Activated T-helper 1 cell treated with Interleukin-2 at 50 U/mL for 16 hours (primary cell): ENCODE results near the gene HRC.

Experiments
- DNase-seq: peaks from one replicate; pipeline ENCODE4 v3.0.0-alpha.2; 2020; ENCODE audit warnings: low read depth

The HRC gene

GRCh38 chr19:49114630-49115363 lies 40.4 kb downstream of the HRC start:
- DNase-seq: no peak

DNA sequence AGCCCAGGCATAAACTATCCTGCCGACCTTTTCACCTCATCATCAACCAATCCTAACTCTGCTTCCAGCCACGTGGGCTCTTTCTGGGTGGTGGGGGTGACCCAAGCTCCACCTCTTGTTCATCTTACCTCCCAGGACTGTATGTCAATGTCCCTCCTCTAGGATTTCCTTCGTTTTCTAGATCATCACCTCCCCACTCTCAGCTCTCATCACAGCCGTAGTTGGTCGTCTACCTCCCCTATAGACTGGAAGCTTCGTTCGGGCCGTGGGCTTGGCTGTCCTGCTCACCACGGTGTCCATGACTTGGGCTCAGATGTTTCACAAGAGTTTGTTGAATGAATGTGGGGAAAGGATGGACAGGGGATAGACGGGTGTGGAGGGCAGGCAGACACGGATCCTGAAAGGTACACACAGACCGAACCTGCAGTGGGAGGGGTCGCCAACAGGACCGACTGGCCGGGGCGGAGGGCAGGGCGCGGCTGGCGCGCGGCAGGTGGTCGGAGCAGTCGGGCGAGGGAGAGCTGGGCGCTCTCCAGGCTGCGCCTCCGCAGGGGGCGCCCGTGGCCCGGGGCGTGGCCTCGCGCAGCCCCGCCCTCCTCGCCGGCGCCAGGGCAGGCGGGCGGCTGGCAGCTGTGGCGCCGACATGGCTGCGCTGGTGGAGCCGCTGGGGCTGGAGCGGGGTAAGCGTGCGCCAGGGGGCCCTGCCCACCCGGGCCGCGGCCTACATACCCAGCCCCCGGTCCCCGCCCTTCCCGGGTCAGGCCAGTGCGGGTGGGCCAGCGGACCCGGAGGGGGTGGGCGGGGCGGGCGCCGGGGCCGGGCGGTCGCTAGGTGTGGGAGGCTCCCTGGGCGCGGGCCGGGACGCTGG lies 41.2 kb downstream of the HRC start, which contains the start of gene LIN7B:
Gene LIN7B, plus strand, starts transcription at position 609 of the 868 bp plus-strand sequence. Its CDS starts 35 bp downstream, at position 644.
- peak; percentile 72 for DNase-seq

DNA sequence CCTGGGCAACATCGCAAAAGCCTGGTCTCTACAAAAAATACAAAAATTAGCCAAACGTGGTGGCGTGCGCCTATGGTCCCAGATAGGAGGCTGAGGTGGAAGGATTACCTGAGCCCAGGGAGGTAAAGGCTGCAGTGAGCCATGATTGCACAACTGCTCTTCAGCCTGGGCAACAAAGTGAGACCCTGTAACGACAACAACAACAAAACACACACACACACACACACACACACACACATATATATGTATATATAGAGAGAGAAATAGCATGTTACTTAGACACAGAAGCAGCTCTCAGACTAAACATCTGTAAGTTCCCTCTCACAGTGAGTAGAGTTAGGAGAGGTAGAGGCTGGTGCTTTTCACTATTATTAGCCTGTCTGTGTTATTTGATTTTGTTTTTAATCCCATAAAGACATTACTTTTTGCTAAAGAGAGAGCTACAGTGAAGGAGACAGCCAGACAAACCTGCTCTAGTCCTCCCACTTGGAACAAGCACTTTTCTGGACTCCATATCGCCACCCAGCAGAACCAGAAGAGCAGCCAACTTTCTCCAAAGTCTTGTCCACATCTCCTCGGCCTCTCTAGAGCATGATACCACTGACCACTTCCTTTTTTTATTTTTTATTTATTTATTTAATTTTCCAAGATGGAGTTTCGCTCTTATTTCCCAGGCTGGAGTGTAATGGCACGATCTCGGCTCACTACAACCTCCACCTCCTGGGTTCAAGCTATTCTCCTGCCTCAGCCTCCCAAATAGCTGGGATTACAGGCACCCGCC lies 43.8 kb downstream of the HRC start:
- DNase-seq: no peak

DNA sequence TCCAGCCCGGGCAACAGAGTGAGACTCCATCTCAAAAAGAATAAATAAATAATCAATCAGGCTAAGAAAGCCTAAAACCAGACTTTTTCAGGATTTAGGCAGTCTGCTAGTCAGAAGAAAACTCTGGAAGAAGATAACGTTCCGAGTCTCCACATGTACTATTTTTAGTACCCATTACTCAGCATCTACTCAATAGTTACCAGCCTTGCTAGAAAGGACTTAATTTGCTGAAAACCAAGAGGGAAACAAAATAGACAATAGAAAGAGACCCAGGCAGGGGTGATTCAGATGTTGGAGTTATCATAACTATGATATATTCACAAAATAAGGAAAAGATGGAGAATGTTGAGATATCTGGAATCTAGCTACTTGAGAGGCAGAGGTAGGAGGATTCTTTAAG lies 44.6 kb downstream of the HRC start:
- DNase-seq: no peak

DNA sequence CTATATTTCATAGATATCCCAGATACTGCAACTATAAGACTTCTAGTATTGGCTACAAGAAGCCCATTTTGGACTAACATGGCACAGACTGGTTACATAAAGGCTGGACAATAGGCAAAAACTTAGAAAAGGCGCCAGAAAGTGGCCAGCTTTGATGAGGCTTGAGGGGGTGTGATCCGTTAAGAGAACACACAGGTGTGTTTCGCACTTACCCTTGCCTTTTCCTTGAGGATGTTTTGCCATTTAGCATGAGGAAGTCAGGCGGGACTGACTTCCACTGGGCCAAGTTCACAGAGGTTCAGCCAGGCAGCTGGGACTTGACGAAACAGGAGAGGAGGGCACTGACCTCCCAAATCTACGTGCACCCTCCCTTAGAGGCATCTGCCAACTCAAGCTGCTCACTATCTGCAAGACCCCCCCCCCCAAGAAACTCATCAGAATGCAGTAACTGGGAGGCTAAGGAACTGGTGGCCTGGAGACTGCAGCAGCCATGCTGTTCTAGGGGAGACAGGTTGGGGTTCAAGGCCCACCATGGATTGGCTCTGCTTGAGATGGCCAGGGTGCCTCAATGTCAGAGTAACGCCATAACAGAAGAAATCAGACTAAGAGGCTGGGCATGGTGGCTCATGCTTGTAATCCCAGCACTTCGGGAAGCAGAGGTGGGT lies 45.5 kb downstream of the HRC start:
- DNase-seq: no peak

DNA sequence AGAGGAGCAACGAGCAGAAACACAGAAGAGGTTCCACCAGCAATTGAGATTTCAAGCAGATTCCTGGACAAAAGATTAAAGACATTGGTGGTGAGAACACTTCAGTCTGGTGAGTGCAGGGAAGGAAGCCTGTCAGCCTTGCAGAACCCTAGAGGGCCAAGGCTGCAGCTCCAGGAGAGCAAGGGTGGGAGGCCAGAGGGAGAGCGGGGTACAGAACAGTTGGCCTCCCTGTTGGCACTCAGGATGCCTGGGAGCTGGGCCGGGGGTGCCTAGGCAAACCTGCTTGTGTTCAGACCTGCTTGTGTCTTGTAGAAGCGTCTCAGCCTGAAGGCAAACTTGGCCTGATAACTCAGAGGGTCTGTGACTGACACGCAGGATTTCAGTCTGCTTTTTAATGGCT lies 46.1 kb downstream of the HRC start:
- DNase-seq: no peak

DNA sequence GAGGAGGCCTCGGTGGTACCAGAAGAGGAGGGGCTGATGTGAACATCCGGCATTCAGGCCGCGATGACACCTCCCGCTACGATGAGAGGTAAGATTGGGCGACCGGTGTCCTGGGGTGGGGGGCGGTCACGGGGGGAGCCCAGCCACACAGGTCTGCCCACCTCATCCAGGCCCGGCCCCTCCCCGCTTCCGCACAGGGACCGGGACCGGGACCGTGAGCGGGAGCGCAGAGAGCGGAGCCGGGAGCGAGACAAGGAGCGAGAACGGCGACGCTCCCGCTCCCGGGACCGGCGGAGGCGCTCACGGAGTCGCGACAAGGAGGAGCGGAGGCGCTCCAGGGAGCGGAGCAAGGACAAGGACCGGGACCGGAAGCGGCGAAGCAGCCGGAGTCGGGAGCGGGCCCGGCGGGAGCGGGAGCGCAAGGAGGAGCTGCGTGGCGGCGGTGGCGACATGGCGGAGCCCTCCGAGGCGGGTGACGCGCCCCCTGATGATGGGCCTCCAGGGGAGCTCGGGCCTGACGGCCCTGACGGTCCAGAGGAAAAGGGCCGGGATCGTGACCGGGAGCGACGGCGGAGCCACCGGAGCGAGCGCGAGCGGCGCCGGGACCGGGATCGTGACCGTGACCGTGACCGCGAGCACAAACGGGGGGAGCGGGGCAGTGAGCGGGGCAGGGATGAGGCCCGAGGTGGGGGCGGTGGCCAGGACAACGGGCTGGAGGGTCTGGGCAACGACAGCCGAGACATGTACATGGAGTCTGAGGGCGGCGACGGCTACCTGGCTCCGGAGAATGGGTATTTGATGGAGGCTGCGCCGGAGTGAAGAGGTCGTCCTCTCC lies 47.4 kb downstream of the HRC start:
- DNase-seq: no peak

DNA sequence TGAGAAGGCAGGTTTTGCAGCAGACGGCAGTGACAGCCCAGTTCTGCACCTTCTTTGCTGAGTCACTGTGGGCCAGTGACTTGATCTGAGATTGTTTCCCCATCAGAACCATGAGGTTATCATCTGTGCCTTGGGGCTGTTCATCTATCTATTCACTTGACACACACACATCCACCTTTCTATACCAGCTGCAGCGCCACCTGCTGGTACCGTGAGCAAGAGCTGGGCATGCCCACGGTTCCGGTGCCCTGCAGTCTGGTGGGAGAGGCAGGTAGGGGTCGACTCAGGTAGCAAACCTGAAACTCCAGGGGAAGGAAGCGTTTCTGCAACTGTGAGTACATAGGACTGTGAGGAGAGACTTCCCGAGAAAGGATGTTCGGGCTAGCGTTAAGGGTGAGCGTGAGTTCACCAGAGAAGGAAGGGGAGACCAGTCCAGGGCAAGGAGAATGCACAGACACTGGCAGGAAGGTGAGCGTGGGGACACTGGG lies 48.5 kb downstream of the HRC start:
- no peak for DNase-seq

DNA sequence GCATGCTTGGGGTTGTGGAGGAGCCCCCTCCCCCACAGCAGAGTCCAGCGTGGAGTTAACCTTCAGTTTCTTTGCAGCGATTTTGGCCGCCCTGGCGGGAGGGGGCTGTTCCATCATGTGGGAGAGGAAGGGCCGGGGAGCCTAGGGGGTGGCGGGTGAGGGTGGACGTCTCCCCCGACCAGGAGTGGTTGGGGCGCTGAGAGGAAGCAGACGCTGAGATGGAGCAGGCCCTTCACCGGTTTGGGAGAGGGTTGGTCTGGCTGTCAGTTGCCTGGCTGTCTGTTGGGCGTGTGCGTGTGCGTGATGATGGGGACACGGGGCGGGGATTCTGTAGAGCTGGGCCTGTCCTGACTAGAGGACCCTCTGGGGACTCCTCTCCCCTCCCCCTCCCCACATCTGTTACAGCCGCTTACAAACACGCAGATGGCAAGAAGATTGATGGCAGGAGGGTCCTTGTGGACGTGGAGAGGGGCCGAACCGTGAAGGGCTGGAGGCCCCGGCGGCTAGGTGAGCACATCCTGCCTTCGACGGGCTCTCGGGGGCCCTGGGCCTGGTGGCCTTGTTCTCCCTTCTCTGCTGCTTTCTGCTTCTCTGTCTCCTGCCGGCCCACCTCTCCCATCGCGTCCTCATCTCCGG lies 50.8 kb downstream of the HRC start:
- no peak for DNase-seq

GRCh38 chr19:49103331-49104085 lies 51.7 kb downstream of the HRC start:
- no peak for DNase-seq

- no peak for DNase-seq
Observed at GRCh38 chr19:49102303-49102702, 52.9 kb downstream of the HRC start.
